Measurements from ENCODE around the gene SND1.

Gene SND1

DNA sequence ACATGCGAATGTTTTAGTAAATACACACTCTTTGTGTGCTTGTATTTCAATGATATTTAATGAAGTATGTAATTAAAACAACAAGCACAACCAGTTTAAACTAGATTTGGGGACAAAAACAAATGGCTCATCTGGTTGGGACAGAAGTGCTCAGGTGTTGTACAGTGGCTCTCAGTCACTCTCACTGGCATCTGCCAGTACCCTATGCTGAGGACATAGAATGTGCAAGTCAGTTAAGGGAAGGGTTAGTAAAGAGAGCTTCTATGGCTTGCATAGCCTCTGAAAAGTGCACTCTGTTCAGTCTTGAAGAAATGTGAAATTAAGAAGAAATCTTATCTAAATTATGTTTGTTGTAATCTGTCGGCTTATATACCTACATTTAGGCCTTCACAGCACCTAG, 196.2 kb downstream of the SND1 start:
- TF ChIP-seq POLR2A (IDR thresholded peaks at IDR 0.05; ENCODE audit: low read length) = no peak
- no peak for TF ChIP-seq GATA1 (IDR thresholded peaks at IDR 0.05; ENCODE audit: low read depth, low read length)
- DNase-seq = no peak

DNA sequence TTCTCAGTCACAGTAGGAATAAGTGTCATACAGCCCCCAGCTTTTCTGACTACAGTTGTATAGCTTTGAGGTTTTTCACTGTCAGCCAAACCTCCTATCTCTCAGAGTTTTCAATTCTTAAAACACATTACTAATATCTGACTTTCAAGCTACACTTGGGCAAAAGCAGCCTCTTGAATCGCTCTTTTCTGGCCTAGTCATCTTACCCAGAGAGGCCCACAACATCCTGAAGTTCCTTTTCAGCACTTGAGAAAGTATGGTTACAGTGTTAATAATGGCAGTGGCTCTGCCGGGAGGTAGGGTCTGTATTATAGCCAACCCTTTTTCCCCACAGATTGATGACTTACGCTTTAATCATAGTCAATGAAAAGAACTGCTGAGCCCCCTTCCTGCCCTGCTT, 198.2 kb downstream of the SND1 start:
- DNase-seq = no peak
- TF ChIP-seq GATA1 (IDR thresholded peaks at IDR 0.05; ENCODE audit: low read depth, low read length) (no peak), POLR2A (IDR thresholded peaks at IDR 0.05; ENCODE audit: low read length) (no peak)

DNA sequence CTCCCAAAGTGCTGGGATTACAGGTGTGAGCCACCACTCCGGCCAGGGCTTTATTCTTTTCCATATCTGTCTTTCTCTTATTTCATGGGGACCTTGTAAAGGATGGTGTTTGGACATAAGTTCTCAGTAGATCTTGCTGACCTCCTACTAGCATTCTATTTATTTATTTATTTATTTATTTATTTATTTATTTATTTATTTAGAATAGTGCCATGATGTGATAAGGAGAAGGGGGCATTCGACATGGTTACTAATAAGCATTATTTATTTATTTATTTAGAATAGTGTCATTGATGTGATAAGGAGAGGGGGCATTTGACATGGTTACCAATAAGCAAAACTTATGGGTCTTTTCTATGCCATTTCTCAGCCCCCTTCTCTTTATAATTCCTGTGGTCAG, 202.4 kb downstream of the SND1 start:
- DNase-seq = no peak
- TF ChIP-seq POLR2A (IDR thresholded peaks at IDR 0.05; ENCODE audit: low read length) (no peak), GATA1 (IDR thresholded peaks at IDR 0.05; ENCODE audit: low read depth, low read length) (no peak)

DNA sequence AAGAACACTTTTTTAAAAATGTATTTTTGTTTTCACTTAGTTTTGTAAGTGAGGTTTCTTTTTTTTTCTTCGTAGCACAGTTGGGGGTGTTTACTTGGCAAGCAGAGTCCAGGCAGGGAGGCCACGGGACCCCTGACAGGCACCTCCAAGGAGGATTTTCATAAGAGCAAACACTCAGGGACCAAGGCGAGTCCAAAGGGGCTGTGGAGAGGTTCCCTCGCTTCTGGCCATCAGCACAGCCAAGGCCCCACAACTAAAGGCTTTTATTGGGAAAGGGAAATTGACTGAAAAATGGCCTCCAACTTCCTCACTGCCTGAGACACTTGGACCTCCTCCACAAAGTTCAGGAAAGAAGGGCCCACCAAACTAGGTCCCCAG, 205.5 kb downstream of the SND1 start:
- TF ChIP-seq POLR2A (IDR thresholded peaks at IDR 0.05; ENCODE audit: low read length) = no peak
- TF ChIP-seq GATA1 (IDR thresholded peaks at IDR 0.05; ENCODE audit: low read depth, low read length) = no peak
- no peak for DNase-seq

DNA sequence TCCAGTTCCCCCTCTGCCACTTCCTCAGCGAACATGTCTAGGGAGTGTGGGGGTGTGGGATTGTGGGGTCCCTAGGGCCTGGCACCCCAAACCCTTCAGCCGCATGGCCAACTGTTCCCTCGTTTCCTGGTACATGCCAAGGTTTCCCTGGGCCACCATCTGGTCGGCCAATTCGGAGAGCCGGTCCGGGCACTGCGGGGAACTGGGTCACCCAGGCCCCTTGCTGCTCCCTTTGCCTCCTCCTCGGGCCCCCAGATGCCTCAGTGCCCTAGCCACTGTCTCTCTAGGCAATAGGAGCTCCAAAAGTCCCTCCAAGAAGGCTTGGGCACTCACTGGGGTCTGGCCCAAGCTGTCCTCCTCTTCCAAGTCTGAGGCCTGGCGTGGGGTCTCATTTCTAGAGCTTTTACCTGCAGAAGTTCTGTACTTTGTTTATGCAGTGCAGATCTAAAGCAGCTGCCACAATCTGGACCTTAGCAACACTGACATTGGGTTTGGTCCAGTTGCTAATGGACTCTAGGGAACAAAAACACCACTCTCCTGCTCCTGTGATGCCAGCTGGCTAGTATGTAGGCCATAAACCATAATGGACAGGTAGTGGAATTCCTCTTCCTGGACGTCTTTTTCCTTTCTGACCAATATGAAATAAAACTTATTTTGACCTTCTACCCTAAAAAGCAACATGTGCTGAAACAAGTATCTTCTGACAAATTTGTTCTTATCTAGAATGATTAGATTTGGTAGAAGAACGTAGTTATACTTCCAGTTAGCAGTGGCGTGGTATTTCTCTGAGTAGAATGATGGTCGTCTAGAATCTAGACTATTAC, 206.3 kb downstream of the SND1 start:
- TF ChIP-seq POLR2A (IDR thresholded peaks at IDR 0.05; ENCODE audit: low read length) = no peak
- TF ChIP-seq GATA1 (IDR thresholded peaks at IDR 0.05; ENCODE audit: low read depth, low read length) = no peak
- DNase-seq = no peak

DNA sequence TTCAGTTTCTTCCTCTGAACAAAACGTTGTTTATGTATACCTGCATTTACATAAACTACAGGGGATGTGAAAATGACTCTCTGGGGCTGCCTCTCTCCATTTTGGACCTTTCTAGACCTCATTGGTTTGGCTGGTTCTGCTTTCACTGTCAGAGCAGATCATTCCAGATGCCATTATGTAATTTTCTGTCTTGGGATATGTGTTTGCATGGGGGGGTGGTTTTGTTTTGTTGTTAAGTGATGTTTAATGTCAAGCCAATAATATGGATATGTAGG, 206.9 kb downstream of the SND1 start:
- TF ChIP-seq POLR2A (IDR thresholded peaks at IDR 0.05; ENCODE audit: low read length) (no peak), GATA1 (IDR thresholded peaks at IDR 0.05; ENCODE audit: low read depth, low read length) (no peak)

DNA sequence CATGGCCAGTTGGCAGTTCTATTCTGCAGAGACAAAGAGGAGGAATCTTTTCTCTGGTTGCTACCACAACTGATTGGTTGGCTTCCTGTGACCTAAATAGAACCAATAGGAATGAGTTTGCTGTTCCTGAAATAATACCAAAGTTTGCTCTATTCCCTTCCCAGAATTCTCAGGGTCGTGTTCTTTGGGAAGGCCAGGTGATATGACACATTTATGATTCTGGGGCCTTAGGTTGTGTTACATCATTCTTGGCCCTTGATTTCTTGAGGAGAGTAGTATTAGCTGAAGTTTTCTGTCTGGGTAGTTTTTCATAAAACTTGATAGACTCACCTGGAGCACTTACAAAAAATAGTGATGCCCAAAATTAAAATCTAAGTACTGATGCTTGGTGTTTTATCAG, 207.3 kb downstream of the SND1 start:
- TF ChIP-seq GATA1 (IDR thresholded peaks at IDR 0.05; ENCODE audit: low read depth, low read length) (no peak), POLR2A (IDR thresholded peaks at IDR 0.05; ENCODE audit: low read length) (no peak)
- DNase-seq = no peak

More for the DNA sequence above, 206.9 kb downstream of the SND1 start:
- no peak for DNase-seq

DNA sequence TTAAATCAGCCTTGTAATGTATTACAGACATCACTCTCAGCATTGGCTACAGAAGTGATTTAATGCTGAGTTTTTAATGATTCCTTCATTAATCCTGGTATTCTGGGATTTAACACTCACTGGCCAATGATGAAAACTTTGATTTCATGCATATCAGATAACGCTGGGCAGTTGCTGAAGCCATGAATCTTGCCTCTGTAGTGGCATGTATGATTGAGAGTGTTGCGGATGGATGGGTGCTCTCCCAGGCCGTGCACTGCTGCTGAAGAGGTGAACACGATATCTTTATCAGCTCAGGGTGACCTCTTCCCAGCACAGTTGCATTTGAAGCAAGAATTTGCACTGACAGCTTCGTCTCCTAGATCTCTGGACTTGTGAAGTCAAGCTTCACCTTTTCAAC, 210.5 kb downstream of the SND1 start:
- no peak for TF ChIP-seq POLR2A (IDR thresholded peaks at IDR 0.05; ENCODE audit: low read length)
- no peak for TF ChIP-seq GATA1 (IDR thresholded peaks at IDR 0.05; ENCODE audit: low read depth, low read length)
- no peak for DNase-seq

DNA sequence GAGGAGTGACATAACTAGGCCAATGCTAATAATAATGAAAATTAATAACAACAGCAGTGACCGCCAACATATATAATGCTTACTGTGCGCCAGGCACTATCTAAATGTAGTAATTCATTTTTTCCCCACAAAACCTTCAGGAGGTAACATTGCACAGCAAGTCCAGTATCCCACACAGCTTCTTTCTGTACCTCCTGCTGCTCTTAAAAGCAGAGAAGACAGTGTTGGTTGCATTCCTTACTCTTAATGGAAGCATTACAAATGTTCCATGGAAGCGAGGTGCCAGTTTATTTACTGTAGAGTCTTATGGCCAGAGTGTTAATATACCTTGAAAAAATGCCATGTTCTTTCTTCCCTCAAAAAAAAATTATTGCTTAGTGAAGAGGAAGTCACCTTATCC, 211.1 kb downstream of the SND1 start:
- TF ChIP-seq GATA1 (IDR thresholded peaks at IDR 0.05; ENCODE audit: low read depth, low read length) (no peak), POLR2A (IDR thresholded peaks at IDR 0.05; ENCODE audit: low read length) (no peak)
- DNase-seq = no peak

DNA sequence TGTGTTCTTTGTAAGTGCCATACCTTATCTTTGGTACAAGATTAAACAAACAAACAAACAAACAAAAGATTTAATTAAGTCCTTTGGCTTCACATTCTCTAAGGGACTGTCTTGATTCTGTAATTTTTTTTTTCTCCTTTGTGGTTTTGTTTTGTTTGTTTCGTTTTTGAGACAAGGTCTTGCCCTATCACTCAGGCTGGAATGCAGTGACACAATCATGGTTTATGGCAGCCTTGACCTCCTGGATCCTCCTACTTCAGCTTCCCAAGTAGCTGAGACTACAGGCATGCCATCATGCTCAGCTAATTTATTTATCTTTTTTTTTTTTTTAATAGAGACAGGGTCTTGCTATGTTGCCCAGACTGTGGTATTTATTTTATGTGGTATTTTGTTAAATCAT, 213.5 kb downstream of the SND1 start:
- no peak for DNase-seq
- no peak for TF ChIP-seq POLR2A (IDR thresholded peaks at IDR 0.05; ENCODE audit: low read length)
- TF ChIP-seq GATA1 (IDR thresholded peaks at IDR 0.05; ENCODE audit: low read depth, low read length) = no peak

DNA sequence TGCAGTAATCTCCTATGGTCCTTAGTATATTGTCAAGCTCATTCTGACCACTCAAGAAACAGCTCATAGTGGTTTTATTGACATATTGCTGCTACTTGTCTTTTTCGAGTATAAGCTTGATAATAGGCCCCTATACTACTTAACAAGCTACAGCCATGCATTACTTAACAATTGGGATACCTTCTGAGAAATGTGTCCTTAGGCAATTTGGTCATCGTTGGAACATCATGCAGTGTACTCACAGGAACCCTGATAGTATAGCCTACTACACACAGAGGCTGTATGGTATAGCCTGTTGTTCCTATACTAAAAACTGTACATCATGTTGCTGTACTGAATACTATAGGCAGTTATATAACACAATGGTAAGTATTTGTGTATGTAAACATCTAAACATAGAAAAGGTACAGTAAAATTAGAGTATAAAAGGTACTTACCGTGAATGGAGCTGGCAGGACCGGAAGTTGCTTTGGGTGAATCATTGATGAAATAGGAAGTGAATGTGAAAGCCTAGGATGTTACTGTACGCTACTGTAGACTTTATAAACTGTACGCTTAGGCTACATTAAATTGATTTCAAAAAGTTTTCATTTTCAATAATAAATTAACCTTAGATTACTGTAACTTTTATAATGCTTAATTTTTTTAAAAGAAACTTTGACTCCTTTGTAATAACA, 218.4 kb downstream of the SND1 start:
- DNase-seq = no peak
- TF ChIP-seq GATA1 (IDR thresholded peaks at IDR 0.05; ENCODE audit: low read depth, low read length) = no peak
- TF ChIP-seq POLR2A (IDR thresholded peaks at IDR 0.05; ENCODE audit: low read length) = no peak

DNA sequence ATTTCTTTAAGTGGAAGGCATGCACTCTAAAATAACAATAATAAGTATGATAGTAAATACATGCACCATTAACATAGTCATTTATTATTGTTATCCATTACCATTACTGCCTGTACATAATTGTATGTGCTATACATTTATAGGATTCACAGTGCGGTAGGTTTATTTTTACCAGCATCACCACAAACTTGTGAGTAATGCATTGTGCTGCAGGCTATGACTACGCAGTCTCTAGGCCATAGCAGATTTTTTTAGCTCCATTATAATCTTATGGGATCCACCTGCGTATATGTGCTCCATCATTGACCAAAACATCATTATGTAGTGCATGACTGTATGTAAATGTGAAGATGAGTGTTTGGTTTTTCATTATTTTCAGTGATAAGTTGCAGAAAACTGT, 219.2 kb downstream of the SND1 start:
- TF ChIP-seq GATA1 (IDR thresholded peaks at IDR 0.05; ENCODE audit: low read depth, low read length) (no peak), POLR2A (IDR thresholded peaks at IDR 0.05; ENCODE audit: low read length) (no peak)
- DNase-seq = no peak

DNA sequence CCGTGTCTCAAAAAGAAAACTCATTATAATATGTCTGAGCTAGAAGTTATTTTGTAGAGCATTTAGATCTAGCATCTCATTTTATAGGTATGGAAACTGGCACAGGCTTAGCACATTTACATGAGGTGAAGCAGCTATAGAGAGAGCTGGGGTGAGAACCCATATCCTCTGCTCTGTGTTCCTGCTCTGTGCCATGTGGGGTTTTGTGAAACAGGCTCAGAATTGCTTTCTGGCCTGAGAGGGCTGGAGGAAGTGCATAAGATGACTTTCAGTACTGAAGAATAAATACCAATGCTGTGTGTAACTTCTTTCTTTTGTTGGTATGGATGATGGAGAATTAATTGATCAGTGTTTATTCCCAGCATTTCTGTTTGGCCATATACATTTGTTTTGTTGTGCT, 220.1 kb downstream of the SND1 start:
- no peak for DNase-seq
- TF ChIP-seq GATA1 (IDR thresholded peaks at IDR 0.05; ENCODE audit: low read depth, low read length) (no peak), POLR2A (IDR thresholded peaks at IDR 0.05; ENCODE audit: low read length) (no peak)

DNA sequence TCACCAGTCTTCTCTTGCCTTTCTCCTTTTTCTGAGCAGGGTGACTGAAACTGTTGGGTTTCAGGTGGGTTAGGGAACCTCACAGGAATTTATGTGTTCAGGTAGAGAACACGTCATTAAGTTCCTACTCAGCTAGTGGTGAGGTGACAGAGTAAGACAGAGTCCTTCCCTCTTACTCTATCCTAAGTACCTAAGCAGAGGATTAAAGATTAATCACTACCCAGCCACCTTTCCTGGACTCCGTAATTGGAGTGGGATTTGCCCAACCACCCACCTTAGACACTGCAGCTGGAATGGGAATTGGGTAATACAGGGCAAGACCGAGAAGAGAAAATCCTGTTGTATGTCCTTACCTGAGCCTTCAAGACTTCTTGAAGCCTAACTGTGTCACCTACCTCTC, 221.2 kb downstream of the SND1 start:
- DNase-seq = no peak
- TF ChIP-seq POLR2A (IDR thresholded peaks at IDR 0.05; ENCODE audit: low read length) = no peak
- TF ChIP-seq GATA1 (IDR thresholded peaks at IDR 0.05; ENCODE audit: low read depth, low read length) = no peak

Data from erythroblast (primary cell).